Hepatocyte (in vitro differentiated cells): Measurements from ENCODE around the gene USP6NL.

Source experiments
- EZH2 ChIP-seq: fragments of 200-600 bp; sonication (generic); IDR thresholded peaks from 2 replicates; pipeline ENCODE4 v1.6.1; 2016; ENCODE audit warnings: antibody characterized with exemption, mild to moderate bottlenecking, borderline replicate concordance
- EZH2phosphoT487 ChIP-seq: fragments of 200-600 bp; sonication (generic); IDR thresholded peaks from one replicate; pipeline ENCODE4 v1.6.1; 2018; ENCODE audit warnings: antibody characterized with exemption, mild to moderate bottlenecking, low read depth, moderate library complexity; ENCODE audit not compliant: unreplicated experiment, severe bottlenecking
- TF ChIP-seq, protein P1 (sequence below): fragments of 200-600 bp; sonication (generic); IDR thresholded peaks from 2 replicates; pipeline ENCODE4 v1.5.1; 2016; ENCODE audit warnings: antibody characterized with exemption, mild to moderate bottlenecking; ENCODE audit not compliant: poor library complexity

DNA sequence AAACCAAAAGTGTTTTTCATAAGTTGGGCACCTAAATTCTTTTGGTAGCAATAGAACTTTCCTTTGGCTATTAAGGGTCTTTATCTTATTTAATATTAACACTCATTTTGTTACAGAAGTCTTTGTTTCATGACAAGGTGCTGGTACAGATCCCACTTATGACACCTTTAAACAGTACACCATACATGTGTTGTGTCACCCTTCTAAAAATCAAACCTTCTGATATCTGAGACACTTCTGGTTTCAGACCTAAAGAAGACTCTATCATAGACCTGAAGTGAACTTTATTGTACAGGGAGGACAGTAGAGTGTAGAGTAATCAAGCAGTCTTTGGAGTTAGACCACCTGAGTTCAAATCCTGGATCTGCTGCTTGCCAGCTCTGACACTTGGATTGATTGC lies 5.8 kb upstream of the USP6NL start:
- TF ChIP-seq, protein P1, sequence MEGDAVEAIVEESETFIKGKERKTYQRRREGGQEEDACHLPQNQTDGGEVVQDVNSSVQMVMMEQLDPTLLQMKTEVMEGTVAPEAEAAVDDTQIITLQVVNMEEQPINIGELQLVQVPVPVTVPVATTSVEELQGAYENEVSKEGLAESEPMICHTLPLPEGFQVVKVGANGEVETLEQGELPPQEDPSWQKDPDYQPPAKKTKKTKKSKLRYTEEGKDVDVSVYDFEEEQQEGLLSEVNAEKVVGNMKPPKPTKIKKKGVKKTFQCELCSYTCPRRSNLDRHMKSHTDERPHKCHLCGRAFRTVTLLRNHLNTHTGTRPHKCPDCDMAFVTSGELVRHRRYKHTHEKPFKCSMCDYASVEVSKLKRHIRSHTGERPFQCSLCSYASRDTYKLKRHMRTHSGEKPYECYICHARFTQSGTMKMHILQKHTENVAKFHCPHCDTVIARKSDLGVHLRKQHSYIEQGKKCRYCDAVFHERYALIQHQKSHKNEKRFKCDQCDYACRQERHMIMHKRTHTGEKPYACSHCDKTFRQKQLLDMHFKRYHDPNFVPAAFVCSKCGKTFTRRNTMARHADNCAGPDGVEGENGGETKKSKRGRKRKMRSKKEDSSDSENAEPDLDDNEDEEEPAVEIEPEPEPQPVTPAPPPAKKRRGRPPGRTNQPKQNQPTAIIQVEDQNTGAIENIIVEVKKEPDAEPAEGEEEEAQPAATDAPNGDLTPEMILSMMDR = no peak
- TF ChIP-seq EZH2 = no peak
- TF ChIP-seq EZH2phosphoT487 = no peak
